ENCODE results near the gene C2.
"Not testable (repeated sequence)": the region's sequence is repeated elsewhere in the genome, so short reads cannot be mapped to it uniquely, and the experiment has no call there.

C2 gene

GRCh38 chr6:31899215-31899614 lies 28.3 kb upstream of the C2 start:
- DNase-seq (ENCODE audit: low read depth) = no peak

- no peak for DNase-seq (ENCODE audit: low read depth)
Measured at GRCh38 chr6:31899882-31900722, 27.4 kb upstream of the C2 start.

- DNase-seq (ENCODE audit: low read depth) = no peak
Measured at GRCh38 chr6:31900917-31901414, 26.6 kb upstream of the C2 start.

GRCh38 chr6:31901415-31901952 lies 26.0 kb upstream of the C2 start:
- no peak for DNase-seq (ENCODE audit: low read depth)

GRCh38 chr6:31901953-31902643 lies 25.4 kb upstream of the C2 start, which contains the start of gene ZBTB12:
ZBTB12 (minus strand) TSS chr6:31902086; CDS start chr6:31901305, 781 bp downstream.
- peak; percentile 92 for DNase-seq (ENCODE audit: low read depth)

GRCh38 chr6:31903957-31904356 lies 23.6 kb upstream of the C2 start:
- DNase-seq (ENCODE audit: low read depth) = no peak

- DNase-seq (ENCODE audit: low read depth) = no peak
Measured at GRCh38 chr6:31905041-31905440, 22.5 kb upstream of the C2 start.

- DNase-seq (ENCODE audit: low read depth) = no peak
Measured at GRCh38 chr6:31906122-31906521, 21.4 kb upstream of the C2 start.

- DNase-seq (ENCODE audit: low read depth) = not testable (repeated sequence)
Measured at GRCh38 chr6:31906727-31907126, 20.8 kb upstream of the C2 start.

GRCh38 chr6:31907158-31907813 lies 20.2 kb upstream of the C2 start:
- peak; percentile 71 for DNase-seq (ENCODE audit: low read depth)

GRCh38 chr6:31908255-31908654 lies 19.3 kb upstream of the C2 start:
- not testable (repeated sequence) for DNase-seq (ENCODE audit: low read depth)

GRCh38 chr6:31908791-31909190 lies 18.7 kb upstream of the C2 start:
- DNase-seq (ENCODE audit: low read depth) = no peak

GRCh38 chr6:31909298-31909697 lies 18.2 kb upstream of the C2 start:
- not testable (repeated sequence) for DNase-seq (ENCODE audit: low read depth)

- DNase-seq (ENCODE audit: low read depth) = no peak
Measured at GRCh38 chr6:31911826-31912585, 15.5 kb upstream of the C2 start.

GRCh38 chr6:31915351-31915750 lies 12.2 kb upstream of the C2 start:
- DNase-seq (ENCODE audit: low read depth) = no peak

- no peak for DNase-seq (ENCODE audit: low read depth)
Measured at GRCh38 chr6:31915756-31916155, 11.8 kb upstream of the C2 start.

GRCh38 chr6:31918069-31918720 lies 9.3 kb upstream of the C2 start:
- DNase-seq (ENCODE audit: low read depth) = no peak

- DNase-seq (ENCODE audit: low read depth) = no peak
Measured at GRCh38 chr6:31919624-31920303, 7.8 kb upstream of the C2 start.

GRCh38 chr6:31920811-31921210 lies 6.7 kb upstream of the C2 start:
- DNase-seq (ENCODE audit: low read depth) = no peak

GRCh38 chr6:31922942-31923341 lies 4.6 kb upstream of the C2 start:
- DNase-seq (ENCODE audit: low read depth) = no peak
